Stimulated activated CD4-positive, alpha-beta T cell treated with anti-CD3 and anti-CD28 coated beads, Interleukin-1b, Interleukin-23, amount 100 ng/mL, for 48 hours (primary cell): ENCODE data around the gene CDK4.

Source experiments
- DNase-seq: peaks from one replicate; pipeline ENCODE4 v3.0.0-alpha.2; 2020

CDK4 gene

GRCh38 chr12:57737467-57738460 lies 14.3 kb downstream of the CDK4 start:
- DNase-seq, result no peak

GRCh38 chr12:57736741-57737466 lies 15.2 kb downstream of the CDK4 start:
- DNase-seq, result no peak

GRCh38 chr12:57735952-57736740 lies 16.0 kb downstream of the CDK4 start:
- no peak for DNase-seq

- no peak for DNase-seq
Observed at GRCh38 chr12:57735198-57735855, 16.8 kb downstream of the CDK4 start.

- no peak for DNase-seq
Observed at GRCh38 chr12:57734591-57734990, 17.5 kb downstream of the CDK4 start.

GRCh38 chr12:57733928-57734327 lies 18.2 kb downstream of the CDK4 start:
- DNase-seq, result no peak

GRCh38 chr12:57732726-57733593 lies 19.1 kb downstream of the CDK4 start:
- DNase-seq, result no peak

- DNase-seq, result no peak
Observed at GRCh38 chr12:57732270-57732669, 19.8 kb downstream of the CDK4 start.

GRCh38 chr12:57731411-57732080 lies 20.6 kb downstream of the CDK4 start:
- no peak for DNase-seq

GRCh38 chr12:57730336-57731067 lies 21.6 kb downstream of the CDK4 start:
- no peak for DNase-seq

GRCh38 chr12:57729321-57729844 lies 22.7 kb downstream of the CDK4 start:
- DNase-seq, result no peak

GRCh38 chr12:57727758-57728395 lies 24.2 kb downstream of the CDK4 start:
- DNase-seq, result no peak

GRCh38 chr12:57726884-57727757 lies 25.0 kb downstream of the CDK4 start:
- DNase-seq, result no peak

- DNase-seq, result peak; percentile 19
Observed at GRCh38 chr12:57726151-57726883, 25.8 kb downstream of the CDK4 start.

GRCh38 chr12:57725851-57726150 lies 26.3 kb downstream of the CDK4 start:
- DNase-seq, result no peak

GRCh38 chr12:57724936-57725740 lies 27.0 kb downstream of the CDK4 start:
- no peak for DNase-seq
